WERI-Rb-1 (cell line): ENCODE measurements around the gene RPL10A.
A peak's percentile ranks its signal among the peaks of the same experiment; 100 is the strongest.

ENCODE experiments used
- DNase-seq: peaks from one replicate; pipeline ENCODE4 v3.0.0-alpha.2; 2020
- H3K27ac ChIP-seq: fragments of 250-450 bp; sonication (Bioruptor Pico); 2 replicates; pipeline ENCODE4 v1.5.1; 2020; ENCODE audit warnings: mild to moderate bottlenecking, moderate library complexity
- H3K27me3 ChIP-seq: fragments of 250-450 bp; sonication (Bioruptor Pico); 2 replicates; pipeline ENCODE4 v1.5.1; 2021; ENCODE audit warnings: mild to moderate bottlenecking, low read depth, moderate library complexity; ENCODE audit not compliant: insufficient read depth, severe bottlenecking
- H3K36me3 ChIP-seq: fragments of 250-450 bp; sonication (Bioruptor Pico); 2 replicates; pipeline ENCODE4 v1.5.1; 2020; ENCODE audit warnings: mild to moderate bottlenecking, moderate library complexity
- H3K4me3 ChIP-seq: 2 replicates; pipeline ENCODE4 v1.5.1; 2011; ENCODE audit warnings: low read depth, mild to moderate bottlenecking, control low read depth, low read length
- H3K9me3 ChIP-seq: fragments of 250-450 bp; sonication (Bioruptor Pico); 2 replicates; pipeline ENCODE4 v1.5.1; 2021; ENCODE audit warnings: mild to moderate bottlenecking, moderate library complexity; ENCODE audit not compliant: severe bottlenecking
- TF ChIP-seq, protein P1 (sequence below): IDR thresholded peaks from 2 replicates; pipeline ENCODE4 v1.5.1; 2011; ENCODE audit warnings: low read depth, mild to moderate bottlenecking, control low read depth, inconsistent platforms, low read length

The RPL10A gene

DNA sequence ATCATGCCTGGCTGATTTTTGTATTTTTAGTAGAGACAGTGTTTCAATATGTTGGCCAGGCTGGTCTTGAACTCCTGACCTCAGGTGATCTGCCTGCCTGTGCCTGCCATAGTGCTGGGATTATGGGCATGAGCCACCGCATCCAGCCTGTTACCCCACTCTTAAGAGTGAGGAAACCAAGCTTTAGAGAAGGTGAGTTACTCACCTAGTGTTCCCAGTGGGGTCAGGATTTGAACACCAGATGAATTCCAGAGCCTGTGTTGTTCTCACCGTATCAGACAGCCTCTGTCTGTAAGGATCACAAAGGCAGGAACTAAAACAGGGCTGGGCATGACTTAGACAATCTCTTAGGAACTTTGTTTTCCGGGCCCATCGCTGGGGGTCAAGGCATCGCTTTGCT, 25.5 kb upstream of the RPL10A start:
- H3K36me3 ChIP-seq: no peaks in the 10 kb centered on the region
- no peak overlapping the region for H3K27ac ChIP-seq
- H3K4me3 ChIP-seq: no peak overlapping the region
- H3K27me3 ChIP-seq: no peaks in the 10 kb centered on the region
- TF ChIP-seq, protein P1, sequence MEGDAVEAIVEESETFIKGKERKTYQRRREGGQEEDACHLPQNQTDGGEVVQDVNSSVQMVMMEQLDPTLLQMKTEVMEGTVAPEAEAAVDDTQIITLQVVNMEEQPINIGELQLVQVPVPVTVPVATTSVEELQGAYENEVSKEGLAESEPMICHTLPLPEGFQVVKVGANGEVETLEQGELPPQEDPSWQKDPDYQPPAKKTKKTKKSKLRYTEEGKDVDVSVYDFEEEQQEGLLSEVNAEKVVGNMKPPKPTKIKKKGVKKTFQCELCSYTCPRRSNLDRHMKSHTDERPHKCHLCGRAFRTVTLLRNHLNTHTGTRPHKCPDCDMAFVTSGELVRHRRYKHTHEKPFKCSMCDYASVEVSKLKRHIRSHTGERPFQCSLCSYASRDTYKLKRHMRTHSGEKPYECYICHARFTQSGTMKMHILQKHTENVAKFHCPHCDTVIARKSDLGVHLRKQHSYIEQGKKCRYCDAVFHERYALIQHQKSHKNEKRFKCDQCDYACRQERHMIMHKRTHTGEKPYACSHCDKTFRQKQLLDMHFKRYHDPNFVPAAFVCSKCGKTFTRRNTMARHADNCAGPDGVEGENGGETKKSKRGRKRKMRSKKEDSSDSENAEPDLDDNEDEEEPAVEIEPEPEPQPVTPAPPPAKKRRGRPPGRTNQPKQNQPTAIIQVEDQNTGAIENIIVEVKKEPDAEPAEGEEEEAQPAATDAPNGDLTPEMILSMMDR: no peak
- no peaks in the 10 kb centered on the region for H3K9me3 ChIP-seq
- no peak for DNase-seq

DNA sequence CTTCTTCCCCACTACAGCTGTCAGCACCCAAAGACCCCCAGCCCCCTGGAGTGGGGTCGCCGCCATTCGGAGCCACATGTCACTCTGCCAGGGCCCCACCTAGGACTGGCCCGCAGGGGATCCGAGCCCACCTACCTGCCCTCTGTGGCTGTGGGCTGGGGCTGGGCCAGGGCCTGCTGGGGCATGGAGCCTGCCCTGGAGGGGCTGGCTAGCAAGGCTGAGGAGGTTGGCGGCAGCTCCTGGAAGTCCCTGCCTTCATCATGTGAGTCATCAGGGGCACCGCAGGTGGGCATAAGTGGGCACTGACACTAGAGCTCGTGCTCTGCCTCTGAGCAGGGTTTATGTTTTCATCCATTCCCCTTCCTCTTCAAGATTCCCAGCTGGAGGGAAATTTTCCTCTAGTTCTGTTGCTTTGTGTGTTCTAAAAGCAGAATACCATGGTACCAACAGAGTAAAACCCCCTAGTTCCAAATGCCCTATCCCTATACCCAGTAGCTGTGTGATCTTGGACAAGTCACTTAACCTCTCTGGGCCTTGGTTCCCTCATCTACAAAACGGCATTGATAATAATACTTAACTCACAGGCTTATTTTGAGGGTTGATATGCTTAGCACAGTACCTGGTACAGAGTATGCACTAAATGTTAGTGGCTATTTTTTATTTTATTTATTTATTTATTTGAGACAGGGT, 24.7 kb upstream of the RPL10A start:
- Histone ChIP-seq H3K4me3 (no peak overlapping the region), H3K36me3 (no peaks in the 10 kb centered on the region), H3K9me3 (no peaks in the 10 kb centered on the region), H3K27ac (no peak overlapping the region), H3K27me3 (no peaks in the 10 kb centered on the region)
- TF ChIP-seq, protein P1: no peak
- DNase-seq: no peak

DNA sequence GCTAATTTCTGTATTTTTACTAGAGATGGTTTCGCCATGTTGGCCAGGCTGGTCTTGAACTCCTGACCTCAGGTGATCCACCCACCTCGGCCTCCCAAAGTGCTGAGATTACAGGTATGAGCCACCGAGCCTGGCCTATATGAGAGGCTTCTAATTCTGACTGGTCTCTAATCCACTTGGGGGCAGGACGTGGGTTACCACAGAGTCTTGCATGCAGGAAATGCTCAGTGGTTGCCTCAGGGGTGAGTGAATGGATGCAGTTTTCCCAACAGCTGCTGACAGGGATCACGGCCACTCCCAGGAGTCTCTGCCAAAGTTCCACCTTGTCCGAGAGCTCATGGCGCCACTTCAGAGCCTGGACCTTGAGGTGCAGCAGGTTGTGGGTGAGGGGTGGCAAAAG, 22.5 kb upstream of the RPL10A start:
- TF ChIP-seq, protein P1: no peak
- Histone ChIP-seq H3K27me3 (no peaks in the 10 kb centered on the region), H3K4me3 (no peak overlapping the region), H3K9me3 (no peaks in the 10 kb centered on the region), H3K27ac (no peak overlapping the region), H3K36me3 (no peaks in the 10 kb centered on the region)
- no peak for DNase-seq

DNA sequence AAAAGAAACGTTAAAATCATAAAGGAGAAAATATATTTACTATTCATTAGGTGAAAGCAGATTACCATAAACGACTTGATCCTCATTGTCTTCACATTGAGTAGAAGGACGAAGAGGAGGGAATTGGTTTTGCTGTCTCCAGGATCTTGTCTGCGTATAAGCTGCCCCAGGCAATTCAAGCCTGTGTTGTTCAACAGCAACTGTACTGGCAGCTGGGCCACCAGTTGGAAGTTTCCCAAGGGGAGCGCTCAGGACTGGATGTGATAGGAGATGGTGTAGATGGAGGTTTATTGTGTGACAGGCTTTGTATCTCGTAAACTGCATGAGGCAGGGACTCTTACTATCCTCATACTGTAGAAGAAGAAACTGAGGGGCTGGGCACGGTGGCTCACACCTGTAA, 20.0 kb upstream of the RPL10A start:
- no peaks in the 10 kb centered on the region for H3K9me3 ChIP-seq
- no peak overlapping the region for H3K4me3 ChIP-seq
- TF ChIP-seq, protein P1: no peak
- no peaks in the 10 kb centered on the region; the same call in 1 of the 2 replicates for H3K36me3 ChIP-seq
- H3K27me3 ChIP-seq: no peaks in the 10 kb centered on the region
- no peak overlapping the region for H3K27ac ChIP-seq
- no peak for DNase-seq

DNA sequence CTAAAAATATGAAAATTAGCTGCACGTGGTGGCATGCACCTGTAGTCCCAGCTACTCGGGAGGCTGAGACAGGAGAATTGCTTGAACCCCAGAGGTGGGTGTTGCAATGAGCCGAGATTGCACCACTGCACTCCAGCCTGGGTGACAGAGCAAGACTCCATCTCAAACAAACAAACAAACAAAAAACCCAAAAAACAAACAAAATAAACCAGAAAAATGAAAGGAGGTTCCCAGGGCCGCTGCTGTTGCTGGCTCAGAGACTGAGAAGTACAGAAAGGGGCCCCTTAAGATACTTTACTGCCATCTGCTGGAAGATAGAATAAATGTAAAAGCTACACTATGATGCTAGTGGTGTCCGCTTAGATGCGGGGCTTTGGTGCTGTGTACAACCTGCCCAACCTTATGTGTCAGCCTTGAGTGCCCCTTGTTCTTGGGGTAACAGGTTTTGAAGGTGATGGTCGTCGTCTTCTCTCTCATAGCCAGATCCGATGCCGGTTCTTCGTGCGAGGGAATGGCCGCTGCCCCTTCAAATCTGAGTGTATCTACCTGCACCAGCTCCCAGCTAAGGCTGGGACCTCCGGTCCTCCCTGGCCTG, 18.8 kb upstream of the RPL10A start:
- Histone ChIP-seq H3K36me3 (no peaks in the 10 kb centered on the region; the same call in 1 of the 2 replicates), H3K4me3 (no peak overlapping the region), H3K9me3 (no peaks in the 10 kb centered on the region), H3K27me3 (no peaks in the 10 kb centered on the region), H3K27ac (no peak overlapping the region)
- DNase-seq: no peak
- TF ChIP-seq, protein P1: peak; percentile 73
